ENCODE measurements around the gene CRHR2. TPM values are rescaled to one million over a fixed set of nuclear protein-coding genes. Genes with fewer than 3 reads are reported as not detected.

The CRHR2 gene
- total and polyA plus RNA-seq, 2 of the 13 experiments (the other 11 are each of a cell fraction or from before 2014, with no cell fraction given), result not detected

GRCh38 chr7:30730097-30730496 lies 47.8 kb upstream of the CRHR2 start:
- ChIA-PET CTCF (ENCODE audit: low intra/inter-chr PET ratio, low total read pairs) (no interaction called here), POLR2A (no interaction called here)
- FAIRE-seq (no peak), DNase-seq (ENCODE audit: low spot score) (no peak), ATAC-seq (no peak)
- intact Hi-C loops (cut with micrococcal nuclease; ENCODE audit: unreplicated experiment), result no loop called here
- Histone ChIP-seq H3K27me3 (ENCODE audit: control insufficient read depth in 1 of 2, insufficient read depth in 2 of 2, low read length in 2 of 2) (peaks cover 4 to 43% of the 10 kb centered on the region in 2 experiments; a peak in 3 of 5 replicates), H3K9me3 (ENCODE audit: low read length) (no peaks in the 10 kb centered on the region), H2AFZ (ENCODE audit: low read length) (no peak overlapping the region), H4K20me1 (ENCODE audit: insufficient read depth, low read length) (no peaks in the 10 kb centered on the region), H3K4me2 (ENCODE audit: low read depth, low read length) (no peak overlapping the region), H3K4me1 (ENCODE audit: insufficient read depth, low read length) (no peaks in the 10 kb centered on the region), H3K9ac (ENCODE audit: insufficient read depth, low read depth, low read length) (no peak overlapping the region), H3K79me2 (ENCODE audit: insufficient read depth, low read length) (no peaks in the 10 kb centered on the region), H3K27ac (ENCODE audit: extremely low read length, insufficient read depth, low read length) (no peak overlapping the region), H3K4me3 (replicated peaks in 1 of 3; ENCODE audit: insufficient read depth in 1 of 3, low read depth in 2 of 3, low read length in 3 of 3) (no peak overlapping the region), H3K36me3 (replicated peaks in 1 of 2; ENCODE audit: control insufficient read depth in 1 of 2, insufficient read depth in 2 of 2, low read length in 2 of 2) (no peaks in the 10 kb centered on the region)
- in situ Hi-C loops (cut with HindIII; ENCODE audit: extremely low pct_ligation_motif_present, low pct_unique_long_range_greater_than_20kb), result no loop called here
- BruUV-seq (replicated peaks), result no TSS peak
- 92% methylated on average over 2 of the region's 2 CpGs for WGBS (ENCODE audit: low lambda C conversion rate)
- no peak for TF ChIP-seq CENPX (CRISPR knock-in tag; IDR thresholded peaks at IDR 0.05)
- peak; percentile 67 for TF ChIP-seq ZNF768 (CRISPR knock-in tag; IDR thresholded peaks at IDR 0.05)
- no peak for TF ChIP-seq ZNF263 (CRISPR knock-in tag; IDR thresholded peaks at IDR 0.05)
- TF ChIP-seq KIAA2018 (CRISPR knock-in tag; IDR thresholded peaks at IDR 0.05; ENCODE audit: borderline replicate concordance), result no peak
- TF ChIP-seq LRRFIP1 (CRISPR knock-in tag; conservative IDR thresholded peaks at IDR 0.05), result no peak
